ENCODE results near the gene RFX1.
"Not testable (repeated sequence)": the region's sequence is repeated elsewhere in the genome, so short reads cannot be mapped to it uniquely, and the experiment has no call there.

Gene RFX1

DNA sequence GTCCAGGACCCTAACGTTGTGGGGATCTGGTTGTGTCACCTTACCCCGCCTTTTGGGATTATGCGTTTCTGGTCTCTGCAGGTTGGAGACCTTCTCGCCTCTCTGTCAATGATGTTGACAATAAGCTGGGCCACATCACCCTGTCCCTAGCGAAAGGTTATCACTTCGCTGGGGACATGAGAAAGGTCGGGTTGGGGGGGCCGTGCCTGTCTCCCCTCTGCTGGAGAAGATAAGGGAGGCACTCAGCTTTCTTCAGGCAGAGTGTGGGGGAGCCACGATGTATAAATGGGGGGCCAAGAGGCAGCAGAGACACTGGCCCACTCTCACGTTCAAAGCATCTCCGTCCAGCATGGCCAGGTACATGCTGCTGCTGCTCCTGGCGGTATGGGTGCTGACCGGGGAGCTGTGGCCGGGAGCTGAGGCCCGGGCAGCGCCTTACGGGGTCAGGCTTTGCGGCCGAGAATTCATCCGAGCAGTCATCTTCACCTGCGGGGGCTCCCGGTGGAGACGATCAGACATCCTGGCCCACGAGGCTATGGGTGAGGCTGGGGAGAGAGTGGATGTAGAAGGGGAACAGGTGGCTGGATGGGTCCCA is 21.8 kb upstream of the RFX1 start, which contains the start of gene RLN3:
RLN3 (plus strand) TSS at position 293 of the 595 bp plus-strand sequence; CDS start at position 350, 57 bp downstream.
- DNase-seq (ENCODE audit: low read depth, low spot score), result no peak

DNA sequence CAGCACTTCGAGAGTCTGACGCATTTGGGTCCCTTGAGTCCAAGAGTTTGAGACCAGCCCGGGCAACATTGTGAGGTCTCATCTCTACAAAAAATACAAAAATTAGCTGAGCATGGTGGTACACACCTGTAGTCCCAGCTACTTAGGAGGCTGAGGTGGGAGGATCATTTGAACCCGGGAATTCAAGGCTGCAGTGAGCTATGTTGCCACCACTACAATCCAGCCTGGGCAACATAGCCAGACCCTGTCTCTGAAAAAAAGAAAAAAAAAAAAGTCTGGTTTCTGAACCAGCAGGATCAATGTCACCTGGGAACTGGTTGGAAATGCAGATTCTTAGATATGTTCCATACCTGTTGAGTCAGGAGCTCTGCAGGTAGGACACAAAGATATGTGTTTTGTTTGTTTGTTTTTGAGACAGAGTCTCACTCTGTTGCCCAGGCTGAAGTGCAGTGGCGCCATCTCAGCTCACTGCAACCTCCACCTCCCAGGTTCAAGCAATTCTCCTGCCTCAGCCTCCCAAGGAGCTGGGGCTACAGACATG is 20.6 kb upstream of the RFX1 start:
- not testable (repeated sequence) for DNase-seq (ENCODE audit: low read depth, low spot score)

DNA sequence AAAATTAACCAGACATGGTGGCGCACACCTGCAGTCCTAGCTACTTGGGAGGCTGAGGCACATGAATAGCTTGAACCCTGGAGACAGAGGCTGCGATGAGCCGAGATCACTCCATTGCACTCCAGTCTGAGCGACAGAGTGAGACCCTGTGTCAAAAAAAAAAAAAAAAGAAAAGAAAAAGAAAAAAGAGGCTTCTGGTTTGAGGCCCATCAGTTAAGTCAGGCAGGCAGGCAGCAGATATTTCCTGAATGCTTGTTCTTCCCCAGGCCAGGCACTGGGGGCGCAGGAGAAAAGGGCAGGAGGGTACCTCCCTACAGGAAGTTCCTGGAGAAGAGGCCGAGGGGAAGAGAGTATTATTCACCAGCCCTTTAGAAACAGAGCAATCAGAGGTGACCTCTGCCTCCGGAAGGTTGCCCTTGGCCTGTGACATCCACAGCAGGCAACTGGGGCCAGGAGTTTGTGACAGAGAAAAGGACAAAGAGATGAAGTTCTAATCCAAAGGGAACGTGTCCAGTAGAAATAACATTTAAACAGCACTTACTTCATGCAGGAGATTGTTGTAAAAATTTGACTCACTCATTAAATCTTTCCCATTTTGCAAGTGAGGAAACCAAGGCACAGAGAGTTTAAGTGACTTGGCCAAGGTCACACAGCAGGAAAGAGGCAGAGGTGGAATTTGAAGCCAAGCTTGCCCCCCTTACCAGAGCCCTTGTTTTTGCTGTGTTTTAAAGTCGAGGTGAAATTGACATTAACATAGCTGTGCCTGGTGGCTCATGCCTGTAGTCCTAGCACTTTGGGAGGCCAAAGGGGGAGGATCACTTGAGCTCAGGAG is 17.5 kb upstream of the RFX1 start:
- no peak for DNase-seq (ENCODE audit: low read depth, low spot score)

DNA sequence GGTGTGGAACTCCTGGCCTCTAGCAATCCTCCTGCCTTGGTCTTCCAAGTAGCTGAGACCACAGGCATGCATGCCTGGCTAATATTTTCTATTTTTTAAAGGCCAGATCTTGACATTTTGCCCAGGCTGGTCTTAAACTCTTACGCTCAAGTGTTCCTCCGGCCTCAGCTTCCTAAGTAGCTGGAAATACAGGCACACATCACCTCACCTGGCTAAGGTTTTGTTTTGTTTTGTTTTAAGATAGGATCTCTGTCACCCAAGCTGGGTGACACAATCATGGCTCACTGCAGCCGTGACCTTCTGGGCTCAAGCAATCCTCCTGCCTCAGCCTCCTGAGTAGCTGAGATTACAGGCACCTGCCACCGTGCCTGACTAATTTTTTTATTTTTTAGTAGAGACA is 16.3 kb upstream of the RFX1 start:
- DNase-seq (ENCODE audit: low read depth, low spot score), result no peak

DNA sequence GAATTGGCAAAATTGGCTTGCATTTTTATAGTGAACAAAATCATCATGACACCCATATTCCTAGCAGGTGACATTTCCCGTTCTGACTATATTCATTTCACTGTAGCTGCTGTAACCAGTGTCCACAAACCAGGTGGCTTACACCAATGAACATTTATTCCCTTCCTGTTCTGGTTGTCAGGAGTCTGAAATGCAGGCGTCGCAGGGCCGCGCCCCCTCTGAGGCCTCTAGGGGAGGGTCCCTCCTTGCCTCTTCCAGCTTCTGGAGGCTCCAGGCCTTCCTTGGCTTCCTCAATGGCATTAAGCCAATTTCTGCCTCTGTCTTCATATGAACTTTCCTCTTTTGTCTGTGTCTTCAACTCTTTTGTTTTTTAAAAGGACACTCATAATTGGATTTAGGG is 15.4 kb upstream of the RFX1 start:
- no peak for DNase-seq (ENCODE audit: low read depth, low spot score)

DNA sequence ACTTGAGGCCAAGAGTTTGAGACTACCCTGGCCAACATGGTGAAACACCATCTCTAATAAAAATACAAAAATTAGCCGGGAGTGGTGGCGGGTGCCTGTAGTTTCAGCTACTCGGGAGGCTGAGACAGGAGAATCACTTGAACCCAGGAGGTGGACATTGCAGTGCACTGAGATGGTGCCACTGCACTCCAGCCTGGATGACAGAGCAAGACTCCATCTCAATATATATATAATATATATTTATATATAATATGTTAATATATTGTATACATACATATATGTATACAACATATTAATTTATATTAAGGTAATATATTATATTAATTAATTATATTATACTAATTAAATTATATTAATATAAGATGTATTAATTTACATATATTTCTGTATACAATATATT is 13.6 kb upstream of the RFX1 start:
- DNase-seq (ENCODE audit: low read depth, low spot score), result not testable (repeated sequence)

DNA sequence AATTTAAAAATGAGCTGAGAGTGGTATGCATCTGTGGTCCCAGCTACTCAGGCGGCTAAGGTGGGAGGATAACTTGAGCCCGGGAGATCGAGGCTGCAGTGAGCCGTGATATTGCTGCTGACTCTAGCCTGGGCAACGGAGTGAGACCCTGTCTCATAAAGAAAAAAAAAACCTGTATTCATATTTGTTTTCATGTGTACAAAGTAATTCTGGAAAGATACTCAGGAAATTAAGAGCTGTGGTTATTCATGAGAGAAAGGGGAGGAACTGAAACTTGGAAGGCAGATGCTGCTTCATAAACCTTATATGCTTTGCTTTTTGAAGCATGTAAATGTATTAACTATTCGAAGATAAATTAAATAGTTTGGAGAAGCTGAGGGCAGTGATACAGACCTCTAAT is 13.0 kb upstream of the RFX1 start:
- DNase-seq (ENCODE audit: low read depth, low spot score), result no peak

DNA sequence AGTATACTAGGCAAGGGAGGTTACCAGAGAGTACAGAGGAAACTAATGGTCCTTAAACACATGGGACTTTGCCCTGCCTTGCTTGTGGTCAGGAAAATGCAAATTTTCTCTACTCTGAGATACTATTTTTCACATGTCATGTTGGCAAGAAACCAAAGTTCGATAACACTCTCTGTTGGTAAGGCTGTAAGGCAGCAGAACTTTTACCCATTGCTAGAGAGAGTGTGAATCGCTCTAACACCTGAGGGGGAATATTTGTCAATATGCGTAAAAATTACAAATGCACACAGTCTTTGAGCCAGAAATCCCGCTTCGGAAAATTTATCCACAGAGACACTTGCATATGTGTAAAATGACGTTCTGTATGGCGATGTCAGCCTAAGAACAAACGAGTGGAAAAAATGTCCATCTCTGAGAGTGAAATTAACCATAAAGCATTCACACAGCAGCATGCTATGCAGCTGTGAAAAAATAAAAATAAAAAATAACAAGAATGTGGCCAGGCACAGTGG is 9.5 kb upstream of the RFX1 start:
- no peak for DNase-seq (ENCODE audit: low read depth, low spot score)

DNA sequence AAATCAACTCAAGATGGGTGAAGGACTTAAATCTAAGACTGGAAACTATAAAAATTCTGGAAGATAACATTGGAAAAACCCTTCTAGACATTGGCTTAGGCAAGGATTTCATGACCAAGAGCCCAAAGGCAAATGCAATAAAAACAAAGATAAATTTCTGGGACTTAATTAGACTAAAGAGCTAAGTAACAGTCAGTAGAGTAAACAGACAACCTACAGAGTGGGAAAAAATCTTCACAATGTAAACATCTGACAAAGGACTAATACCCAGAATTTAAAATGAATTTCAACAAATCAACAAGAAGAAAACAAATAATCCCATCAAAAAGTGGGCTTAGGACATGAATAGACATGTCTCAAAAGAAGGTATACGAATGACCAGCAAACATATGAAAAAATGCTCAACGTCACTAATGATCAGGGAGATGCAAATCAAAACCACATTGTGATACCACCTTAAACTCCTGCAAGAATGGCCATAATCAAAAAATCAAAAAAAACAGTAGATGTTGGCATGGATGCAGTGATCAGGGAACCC is 6.3 kb upstream of the RFX1 start:
- DNase-seq (ENCODE audit: low read depth, low spot score), result no peak

DNA sequence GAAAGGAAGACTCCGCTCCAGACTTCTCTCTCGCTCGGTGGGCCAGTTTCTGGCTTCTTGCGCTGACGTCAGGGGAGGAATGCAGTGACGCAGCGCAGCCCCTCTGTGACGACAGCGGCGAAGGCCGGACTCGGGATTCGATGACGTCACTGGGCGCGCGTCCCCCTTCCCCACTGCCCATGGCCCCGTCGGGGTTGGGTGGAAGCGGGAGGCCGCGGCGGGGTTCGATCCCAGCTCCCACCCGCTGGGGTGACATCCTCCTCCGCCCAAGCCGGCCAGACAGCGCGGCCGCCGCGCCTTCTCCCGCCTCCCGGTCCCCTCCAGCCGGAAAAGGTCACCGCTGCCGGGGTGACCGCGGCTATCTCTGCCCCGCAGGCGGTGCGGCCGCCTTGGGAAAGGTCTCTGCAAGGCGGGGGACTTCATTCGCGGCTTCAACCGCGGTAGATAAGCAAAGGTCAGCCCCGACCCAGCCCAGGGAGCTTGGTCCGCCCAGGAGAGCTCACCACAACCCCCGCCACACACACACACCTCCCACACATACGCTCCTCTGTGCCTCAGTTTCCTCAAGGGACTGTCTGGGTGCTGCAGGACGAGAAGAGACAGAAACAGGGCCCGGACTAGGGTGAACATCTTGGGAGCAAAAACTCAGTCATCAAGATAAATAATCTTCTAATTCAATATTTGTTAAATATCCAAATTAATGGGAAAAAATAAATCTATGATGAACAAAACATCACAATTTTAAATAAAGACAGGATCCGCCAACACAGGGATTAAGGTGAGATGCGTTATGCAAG is 844 bp upstream of the RFX1 start:
- no peak for DNase-seq (ENCODE audit: low read depth, low spot score)

DNA sequence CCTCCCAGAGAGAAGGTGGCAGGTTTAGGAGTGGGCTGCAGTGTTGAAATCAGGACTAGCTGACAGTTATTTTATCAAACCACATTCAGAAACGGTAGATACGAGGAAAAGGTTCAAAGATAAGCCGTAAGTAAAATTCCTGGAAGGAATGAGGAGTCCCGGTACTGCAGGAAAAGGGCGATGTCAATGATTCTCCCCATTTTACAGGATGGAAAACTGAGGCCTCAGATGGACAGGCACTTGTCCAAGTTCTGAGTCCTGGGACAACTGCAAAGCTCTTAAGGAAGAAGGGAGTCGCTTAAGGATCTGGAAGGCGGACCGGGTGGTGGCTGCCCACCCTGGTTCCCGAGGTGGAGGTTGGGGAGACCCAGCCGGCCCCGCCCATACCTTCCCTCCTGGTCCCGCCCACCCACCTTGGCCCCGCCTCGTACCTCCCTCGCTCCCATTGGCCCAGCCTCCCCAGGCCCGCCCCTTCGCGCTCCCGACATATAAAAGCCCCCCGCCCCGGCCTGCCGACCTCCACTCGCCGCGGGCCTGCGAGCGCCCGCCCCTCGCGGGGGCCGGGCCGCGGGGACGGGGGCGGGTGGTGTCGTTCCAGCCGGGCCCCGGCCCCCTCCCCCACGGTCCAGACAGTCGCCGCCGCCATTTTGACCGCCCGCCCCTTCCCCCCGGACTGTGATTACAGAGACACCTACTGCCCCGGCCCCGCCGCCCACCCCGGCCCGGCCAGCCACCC is 603 bp downstream of the RFX1 start:
- peak; percentile 40 for DNase-seq (ENCODE audit: low read depth, low spot score)

DNA sequence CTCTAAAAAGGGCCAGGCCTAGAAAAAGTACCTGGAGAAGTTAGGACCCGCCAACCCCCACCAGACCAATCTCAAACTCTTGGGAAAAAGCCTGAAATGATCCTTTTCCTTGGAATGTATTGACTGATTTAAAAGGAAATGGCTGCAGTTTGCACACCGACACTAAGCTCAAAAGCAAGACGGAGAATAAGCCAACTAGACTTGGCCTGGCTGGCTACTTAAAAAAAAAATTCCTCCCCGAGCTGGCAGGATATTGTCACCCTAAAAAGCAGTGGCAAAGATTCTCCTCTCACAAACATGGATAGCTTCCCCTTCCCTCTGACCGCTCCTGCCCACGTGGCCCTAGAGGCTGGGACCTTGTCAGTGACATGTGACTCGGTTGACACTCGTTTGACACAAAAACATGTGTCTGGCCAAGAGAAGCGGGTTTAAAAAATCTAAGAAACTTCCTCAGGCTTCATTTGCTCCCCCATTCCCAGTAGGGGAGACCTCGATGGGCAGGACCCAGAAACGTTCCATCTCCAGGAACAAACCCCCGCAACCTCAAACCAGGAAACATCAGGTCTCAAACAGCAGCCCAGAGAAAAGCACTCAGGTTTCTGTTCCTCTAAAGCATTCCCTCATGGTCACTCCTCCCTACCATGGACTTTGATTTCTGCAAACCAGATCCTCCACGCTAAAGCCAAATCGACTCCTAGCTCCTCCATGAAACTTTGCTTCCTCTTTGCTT is 1.3 kb downstream of the RFX1 start:
- DNase-seq (ENCODE audit: low read depth, low spot score), result no peak

DNA sequence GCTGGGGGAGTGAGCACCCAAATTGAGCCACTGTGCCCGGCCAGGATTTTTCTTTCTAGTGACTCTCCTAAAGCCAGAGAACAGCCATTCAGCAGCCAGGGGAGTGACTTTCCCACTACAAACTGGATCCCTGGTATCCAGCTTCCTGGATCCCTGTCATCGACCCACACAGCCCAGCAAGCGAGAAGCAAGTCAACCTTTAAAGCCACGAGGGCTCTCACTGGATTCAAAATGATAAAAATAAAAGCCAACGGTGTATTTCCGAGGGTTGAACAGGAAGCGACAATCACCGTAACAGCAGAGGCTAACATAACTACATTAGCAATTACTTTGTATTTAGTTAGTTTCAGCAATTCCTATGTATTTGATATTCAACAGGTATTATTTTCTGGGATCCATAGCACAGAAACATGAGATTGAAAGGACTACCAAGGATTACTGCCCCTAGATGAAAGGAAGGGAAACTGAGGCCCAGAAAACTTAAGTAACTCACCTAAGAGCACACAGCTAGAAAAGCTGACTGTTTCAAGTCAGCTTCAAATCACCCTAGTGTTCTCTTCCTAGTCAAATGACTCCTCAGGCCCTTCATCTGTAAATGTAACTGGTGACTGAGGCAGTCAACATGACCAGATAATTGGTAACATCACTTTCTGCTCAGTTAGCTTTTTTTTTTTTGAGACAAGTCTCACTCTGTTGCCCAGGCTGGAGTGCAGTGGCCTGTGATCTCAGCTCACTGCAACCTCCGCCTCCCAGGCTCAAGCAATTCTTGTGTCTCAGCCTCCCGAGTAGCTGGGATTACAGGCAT is 2.7 kb downstream of the RFX1 start:
- DNase-seq (ENCODE audit: low read depth, low spot score), result no peak

DNA sequence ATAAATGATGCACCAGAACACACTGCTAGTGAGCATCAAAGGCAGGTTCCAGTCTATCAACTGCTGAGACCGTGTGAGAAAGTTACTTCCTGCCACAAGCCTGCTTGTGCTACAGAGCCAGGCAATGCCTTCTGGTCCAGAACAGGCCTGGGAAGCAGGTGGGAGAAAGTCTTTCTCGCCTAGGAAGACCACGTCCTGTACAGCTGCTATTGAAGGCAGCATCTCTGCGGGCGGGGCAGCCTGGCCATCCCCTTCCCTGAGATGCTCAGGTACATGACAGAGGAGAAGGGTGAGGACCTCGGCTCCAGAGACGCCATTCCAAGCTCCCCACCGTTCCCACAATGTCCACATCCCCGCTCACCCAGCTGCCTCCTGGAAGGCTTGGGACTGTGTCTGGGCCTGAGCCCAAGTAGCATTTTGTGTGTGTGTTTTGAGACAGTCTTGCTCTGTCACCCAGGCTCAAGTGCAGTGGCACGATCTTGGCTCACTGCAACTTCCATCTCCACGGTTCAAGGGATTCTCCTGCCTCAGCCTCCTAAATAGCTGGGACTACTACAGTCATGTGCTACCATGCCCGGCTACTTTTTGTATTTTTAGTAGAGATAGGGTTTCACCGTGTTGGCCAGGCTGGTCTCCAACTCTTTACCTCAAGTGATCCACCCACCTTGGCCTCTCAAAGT is 3.4 kb downstream of the RFX1 start:
- DNase-seq (ENCODE audit: low read depth, low spot score), result no peak

DNA sequence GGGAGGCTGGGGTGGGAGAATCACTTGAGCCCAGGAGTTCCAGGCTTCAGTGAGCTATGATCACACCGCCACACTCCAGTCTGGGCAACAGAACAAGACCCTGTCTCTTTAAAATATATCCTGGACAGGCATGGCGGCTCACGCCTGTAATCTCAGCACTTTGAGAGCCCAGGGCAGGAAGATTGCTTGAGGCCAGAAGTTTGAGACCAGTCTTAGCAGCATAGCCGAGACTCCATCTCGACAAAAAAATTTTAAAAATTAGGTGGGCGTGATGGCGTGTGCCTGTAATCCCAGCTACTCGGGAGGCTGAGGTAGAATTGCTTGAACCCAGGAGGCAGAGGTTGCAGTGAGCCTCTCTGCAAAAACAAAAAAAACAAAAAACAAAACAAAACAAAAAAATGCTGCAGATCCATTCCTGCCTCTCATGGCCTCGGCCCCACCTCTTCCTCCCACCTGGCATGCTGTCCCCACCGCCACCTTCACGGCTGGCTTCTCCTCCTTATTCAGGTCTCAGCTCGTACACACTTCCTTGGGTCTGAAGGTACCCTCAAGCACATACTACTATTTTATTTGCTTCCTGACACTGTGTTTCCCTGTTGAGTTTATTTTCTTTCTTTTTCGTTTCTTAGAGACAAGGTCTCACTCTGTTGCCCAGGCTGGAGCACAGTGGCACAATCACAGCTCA is 5.3 kb downstream of the RFX1 start:
- no peak for DNase-seq (ENCODE audit: low read depth, low spot score)

DNA sequence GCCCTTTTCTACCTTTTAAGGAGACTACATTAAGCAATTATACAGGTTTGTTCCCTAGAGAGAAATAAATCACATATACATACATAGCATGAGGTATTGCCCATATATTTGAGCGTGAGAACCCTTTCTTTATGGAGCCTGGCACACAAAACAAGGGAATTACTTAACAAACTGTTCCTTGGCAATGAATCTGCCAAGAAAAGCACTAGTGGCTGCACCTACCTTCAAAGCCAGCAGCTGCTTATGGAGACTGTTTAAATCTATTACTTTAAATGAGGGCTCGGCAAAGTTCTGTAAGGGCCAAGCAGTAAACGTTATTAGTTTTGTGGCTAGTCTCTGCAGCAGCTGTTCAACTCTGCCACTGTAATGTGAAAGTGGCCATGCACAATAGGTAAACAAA is 7.0 kb downstream of the RFX1 start:
- DNase-seq (ENCODE audit: low read depth, low spot score), result no peak

DNA sequence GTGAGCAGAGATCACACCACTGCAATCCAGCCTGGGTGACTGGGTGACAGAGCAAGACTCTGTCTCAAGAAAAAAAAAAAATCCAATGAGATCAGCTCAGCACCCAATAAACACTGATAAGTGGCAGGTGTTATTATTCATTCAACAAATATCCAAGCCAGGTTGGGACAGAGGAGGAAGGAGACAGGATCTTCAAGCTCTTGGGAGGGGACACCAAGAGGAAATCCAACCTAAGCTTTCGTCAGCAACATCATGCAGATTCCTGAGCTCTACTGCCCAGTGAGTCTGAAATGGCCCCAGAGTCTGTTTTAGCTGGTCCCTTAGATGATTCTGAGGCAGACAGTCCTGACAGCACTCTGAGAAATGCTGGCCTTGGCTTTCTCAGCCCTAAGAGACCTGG is 7.7 kb downstream of the RFX1 start:
- no peak for DNase-seq (ENCODE audit: low read depth, low spot score)

DNA sequence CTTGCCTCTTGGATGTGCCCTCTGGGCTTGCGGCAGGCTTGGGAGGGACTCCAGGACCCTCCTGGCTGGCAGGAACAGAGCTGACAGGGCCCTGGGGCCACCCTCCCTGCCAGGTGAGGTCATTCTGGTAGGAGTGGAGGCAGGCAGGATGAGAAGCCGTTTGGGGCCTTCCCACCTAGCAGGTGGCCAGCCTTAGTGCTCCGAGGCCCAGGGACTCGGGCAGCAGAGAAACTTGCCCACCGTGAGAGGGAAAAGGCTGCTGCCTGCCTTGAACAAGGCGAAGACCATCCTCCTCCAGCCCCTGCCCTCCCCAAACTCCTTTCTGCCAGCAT is 8.5 kb downstream of the RFX1 start:
- no peak for DNase-seq (ENCODE audit: low read depth, low spot score)
